NCI-H345 treated with DMSO at 0.1 percent for 48 hours (cell line): ENCODE results near the gene CTCFL.
"Not testable (repeated sequence)": the region's sequence is repeated elsewhere in the genome, so short reads cannot be mapped to it uniquely, and the experiment has no call there.

Experiments used
- DNase-seq: peaks from one replicate; lab custom pipeline; 2025; ENCODE audit not compliant: unreplicated experiment; lab: John Stamatoyannopoulos, UW

The CTCFL gene

DNA sequence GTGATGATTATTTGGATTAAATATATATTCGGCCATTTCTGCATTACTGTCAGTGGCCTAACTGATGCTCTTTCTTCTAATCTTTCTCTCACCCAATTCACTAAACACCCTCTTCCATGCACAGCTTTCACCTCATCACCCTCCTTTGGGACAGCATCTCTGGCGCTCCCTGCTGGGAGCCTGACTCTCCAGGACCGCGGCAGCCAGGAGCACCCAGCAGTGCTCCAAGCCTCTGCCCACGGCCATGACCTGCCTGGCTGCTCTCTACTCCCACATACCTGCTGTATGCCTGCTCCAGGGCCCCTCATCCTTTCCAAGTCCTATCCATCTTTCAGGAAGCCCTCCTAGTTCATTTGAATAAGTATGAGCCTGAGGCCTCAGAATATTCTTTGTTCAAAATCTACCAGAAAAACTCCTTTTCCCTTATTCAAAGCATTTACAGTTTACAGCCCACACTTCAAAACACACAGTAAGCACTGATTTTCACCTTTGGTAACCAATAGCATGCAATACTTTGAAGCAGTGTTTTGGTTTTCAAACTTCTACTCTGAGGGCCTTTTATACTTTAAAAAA, 15.2 kb downstream of the CTCFL start:
- no peak for DNase-seq

DNA sequence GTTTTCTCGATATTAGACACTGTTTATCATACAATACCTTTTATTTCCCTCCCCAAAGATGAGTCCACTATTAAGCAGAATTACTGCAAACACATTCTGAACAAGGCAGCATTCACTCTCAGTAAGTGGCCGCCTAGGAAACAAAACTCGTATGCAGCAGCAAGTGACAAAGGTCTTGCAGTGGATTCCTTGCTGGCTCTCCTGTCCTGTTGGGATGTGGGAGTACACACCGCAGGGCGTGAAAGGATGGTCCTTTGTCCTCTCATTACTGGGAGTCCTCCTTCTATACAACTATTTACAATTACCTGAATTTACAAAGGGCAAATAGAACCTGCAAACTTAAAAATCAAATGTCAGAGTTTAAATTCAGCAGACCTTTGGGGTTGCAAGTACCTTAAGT, 16.1 kb downstream of the CTCFL start:
- no peak for DNase-seq

DNA sequence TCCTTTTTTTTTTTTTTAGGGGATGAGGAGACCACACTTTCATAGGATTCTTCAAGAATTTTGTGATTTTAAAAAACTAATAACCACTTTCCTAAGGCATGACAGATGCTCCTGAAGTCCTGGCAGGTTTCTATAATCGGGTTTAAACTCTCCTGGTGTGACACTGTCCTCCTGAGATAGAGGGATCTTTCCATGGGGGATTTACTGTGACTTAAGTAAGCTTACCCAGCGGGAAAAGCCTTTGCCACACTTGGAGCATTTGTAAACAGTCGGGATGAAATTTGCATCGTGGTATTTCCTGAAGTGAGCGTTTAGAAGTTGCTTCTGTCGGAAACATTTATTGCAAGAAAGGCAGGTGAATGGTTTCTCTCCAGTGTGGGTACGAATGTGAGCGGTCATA, 16.6 kb downstream of the CTCFL start:
- DNase-seq, result no peak

DNA sequence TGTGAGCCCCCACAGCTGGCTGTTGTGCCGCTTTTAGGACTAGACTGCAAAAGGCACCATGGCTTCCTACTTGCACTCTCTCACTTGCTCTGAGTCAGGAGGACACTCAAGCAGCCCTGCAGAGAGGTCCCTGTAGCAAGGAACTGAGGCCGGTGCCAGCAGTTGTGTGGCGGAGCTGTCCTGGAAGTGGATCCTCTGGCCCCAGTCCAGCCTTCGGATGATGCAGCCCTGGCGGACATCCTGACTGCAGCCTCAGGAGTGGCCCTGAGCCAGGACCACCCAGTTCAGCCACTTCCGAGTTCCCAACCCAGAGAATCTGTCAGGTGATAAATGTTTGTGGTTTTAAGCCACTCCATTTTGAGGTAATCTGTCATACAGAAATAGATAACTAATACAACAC, 17.5 kb downstream of the CTCFL start:
- no peak for DNase-seq

DNA sequence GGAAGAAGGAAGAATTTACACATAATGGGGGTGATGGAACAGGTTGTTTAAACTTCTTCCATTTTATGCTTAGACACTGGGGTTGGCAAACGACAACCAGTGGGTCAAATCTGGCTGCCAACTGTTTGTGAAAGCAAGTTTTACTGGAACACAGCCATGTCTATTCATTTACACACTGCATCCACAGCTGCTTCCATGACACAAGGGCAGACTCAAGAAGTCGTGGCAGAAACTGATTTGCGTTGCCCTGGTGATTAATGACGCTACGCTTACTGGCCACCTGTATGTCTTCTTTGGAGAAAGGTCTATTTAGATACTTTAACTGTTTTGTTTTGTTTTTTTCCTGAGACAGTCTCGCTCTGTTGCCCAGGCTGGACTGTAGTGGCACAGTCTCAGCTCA, 19.0 kb downstream of the CTCFL start:
- peak; percentile 48 for DNase-seq

DNA sequence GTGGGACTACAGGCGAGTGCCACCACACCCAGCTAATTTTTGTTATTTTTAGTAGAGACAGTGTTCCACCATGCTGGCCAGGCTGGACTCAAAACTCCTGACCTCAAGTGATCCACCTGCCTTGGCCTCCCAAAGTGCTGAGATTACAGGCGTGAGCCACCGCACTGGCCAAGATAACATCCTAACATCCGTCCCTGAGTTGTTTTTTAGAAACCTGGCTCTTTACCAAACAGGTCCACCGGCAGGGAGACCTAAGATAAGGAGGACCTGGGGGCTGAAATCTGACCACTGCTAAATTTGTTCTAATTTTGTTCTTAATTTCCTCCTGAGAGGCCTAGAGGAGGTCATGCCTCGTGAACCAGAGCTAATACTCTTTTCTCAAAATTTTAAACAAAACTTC, 20.5 kb downstream of the CTCFL start:
- no peak for DNase-seq

DNA sequence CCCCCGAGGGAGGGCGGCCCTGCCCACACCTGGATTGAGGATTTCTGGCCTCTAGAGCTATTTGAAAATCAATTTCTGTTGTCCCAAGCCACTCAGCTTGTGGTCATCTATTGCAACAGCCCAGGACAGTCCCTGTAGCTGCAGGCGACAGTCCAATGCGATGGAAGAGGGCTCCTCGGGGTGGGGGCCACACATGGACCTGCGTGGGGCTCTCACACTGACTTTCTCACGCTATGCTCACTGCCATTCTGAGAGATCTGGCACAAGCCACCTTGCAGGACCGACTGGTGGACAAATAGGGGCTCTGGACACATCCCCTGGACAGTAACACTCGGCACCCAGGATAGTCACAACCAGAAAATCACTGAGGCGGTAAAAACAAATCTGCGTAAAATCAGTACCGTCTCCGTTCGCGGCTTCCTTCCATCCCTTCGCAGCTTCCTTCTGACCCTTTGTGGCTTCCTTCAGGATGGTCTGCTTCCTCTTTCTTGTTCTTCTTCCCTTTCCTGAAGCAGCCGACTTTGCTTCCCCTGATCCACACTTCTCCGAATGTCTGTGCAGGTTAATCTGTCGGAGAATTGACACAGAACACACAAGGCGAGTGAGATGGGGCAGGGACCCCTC, 21.8 kb downstream of the CTCFL start:
- DNase-seq, result no peak

DNA sequence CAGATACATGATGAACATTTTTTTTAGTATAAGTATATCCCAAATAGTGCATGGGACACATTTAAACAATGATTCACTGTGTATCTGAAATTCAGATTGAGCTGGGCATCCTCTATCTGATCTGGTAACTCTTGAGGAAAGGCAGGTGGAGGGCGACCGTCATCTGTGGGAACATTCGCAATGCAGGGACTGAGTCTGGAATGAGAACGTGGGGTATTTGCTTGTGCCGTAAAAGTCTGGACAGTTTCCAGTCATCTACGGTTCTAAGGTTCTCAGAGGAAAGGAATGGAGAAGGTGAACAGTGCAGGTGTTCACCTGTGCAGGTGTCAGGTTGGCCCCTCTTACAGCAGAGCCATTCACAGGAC, 22.6 kb downstream of the CTCFL start:
- DNase-seq, result no peak

DNA sequence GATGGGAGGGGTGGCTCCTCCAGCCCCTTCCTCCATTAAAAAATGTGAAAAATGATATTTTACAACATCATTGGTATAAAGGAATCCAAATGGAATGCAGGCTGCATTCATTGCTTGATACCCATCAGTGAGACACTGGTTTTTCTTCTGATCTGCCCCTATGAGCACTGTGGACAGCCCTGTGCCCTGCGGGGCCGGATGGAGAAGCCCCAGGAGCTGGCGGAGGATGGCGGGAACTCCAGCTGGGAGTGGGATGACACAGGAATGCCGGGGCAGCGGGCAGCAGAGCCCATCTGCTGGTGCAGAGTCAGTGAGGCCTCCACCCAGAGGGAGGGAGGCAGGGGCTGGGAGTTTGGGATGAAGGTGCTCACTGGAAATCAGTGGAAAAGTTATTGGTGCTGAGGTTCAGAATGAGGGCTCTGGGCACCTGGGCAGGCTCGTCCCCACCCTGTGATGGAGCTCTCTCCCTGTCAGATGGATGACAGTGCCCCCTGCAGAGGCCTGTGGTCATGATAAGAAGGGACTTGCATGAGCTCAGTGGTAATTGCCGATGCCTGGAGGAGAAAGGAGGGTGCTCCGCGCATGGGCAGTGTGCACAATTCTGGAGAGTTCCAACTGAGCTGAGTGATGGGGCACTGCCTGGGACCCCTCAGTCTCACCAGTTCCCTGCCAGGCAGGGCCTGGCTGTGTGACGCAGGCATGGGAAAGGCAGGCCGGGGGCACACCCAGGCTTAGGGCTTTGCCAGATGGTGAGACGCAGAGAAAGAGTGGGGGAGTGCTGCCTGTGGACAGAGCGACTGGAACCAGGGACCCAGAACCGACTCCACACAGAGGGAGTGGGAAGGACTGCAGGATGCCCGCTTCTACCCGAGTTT, 23.2 kb downstream of the CTCFL start:
- no peak for DNase-seq

DNA sequence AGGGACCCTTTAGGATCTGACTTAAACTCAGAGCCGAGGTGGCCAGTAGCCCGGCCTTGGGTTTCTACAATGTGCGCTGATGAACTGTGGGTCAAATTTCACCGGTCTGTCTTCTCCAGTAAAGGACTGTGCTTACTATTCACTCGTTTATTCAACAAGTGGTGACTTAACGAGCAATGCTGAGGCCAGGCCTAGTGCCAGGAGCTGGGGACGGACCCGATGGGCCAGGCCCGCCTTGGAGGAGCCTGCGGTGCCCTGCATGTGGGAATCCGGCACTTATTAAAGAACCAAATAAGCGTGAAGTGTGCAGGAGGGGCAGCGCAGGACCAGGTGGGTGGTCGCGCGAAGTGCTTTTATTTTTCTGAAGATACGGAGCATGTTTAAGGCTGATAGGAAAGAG, 24.0 kb downstream of the CTCFL start:
- no peak for DNase-seq

DNA sequence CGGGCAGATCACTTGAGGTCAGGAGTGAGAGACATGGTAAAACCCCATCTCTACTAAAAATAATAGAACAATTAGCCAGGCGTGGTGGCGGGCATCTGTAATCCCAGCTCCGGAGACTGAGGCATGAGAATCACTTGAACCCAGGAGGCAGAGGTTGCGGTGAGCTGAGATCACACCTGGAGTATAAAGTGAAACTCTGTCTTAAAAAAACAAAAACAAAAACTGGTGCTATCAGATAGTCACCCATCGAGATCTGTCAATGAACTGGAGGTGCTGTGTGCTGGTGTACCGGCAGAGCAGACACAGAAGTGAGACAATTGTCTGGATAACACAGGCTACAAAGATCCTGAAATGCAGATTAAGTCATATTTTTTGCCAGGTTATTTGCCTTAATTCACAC, 24.7 kb downstream of the CTCFL start:
- DNase-seq, result no peak

DNA sequence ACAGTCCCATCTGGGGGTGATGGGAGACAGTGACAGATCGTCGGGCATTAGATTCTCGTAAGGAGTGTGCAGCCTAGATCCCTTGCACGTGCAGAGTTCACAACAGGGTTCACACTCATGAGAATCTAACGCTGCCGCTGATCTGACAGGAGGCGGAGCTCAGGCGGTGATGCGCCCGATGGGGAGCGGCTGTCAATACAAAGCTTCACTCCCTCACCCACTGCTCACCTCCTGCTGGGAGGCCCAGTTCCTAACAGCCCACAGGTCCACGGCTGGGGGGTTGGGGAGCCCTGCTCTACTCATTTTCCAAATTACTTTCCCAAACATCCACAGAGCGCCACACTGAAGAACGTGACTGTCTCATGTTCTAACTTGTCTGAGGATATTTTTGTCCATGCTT, 25.3 kb downstream of the CTCFL start:
- peak; percentile 17 for DNase-seq

DNA sequence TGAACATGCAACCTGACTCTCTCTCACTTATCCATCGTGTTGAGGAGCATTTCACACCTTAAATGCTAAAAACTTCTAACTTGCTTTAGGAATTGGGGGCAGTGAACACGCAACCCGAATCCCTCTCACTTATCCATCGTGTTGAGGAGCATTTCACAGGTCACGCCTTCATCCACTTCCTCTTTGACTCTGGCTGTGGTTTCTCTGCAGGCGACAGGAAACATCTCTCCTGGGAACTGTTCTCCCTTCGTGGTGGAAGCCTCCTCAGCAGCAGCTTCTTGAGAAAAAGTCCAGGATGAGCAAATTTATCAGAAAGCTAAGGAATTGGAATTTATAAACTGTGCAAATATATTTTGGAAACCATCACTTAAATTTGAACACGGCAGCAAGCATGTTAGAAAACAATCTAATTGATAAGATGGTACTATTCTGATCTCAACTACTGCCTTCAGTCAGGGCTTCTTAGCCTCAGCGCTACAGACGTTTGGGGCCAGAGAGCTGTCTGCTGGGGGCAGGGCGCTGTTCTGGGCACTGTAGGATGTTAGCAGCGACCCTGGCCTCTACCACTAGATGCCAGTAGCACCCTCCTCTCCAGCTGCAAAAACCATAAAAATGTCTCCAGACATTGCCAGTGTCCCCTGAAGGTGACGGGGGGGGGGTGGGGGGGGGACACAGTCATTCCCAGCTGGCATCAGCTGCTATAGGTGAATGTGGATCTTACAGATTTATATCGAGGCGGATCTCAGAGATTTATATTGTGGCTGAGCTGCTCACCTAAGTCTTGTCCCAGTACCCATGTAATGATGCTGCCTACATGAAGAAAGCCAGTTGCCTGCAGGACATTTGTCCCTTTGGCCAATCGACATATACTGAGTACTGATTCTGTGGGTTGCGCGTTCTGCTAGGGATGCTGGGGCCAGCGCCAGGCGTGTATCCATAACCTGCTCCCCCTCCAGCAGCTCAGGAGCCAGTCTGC, 26.2 kb downstream of the CTCFL start:
- DNase-seq, result peak; percentile 22

DNA sequence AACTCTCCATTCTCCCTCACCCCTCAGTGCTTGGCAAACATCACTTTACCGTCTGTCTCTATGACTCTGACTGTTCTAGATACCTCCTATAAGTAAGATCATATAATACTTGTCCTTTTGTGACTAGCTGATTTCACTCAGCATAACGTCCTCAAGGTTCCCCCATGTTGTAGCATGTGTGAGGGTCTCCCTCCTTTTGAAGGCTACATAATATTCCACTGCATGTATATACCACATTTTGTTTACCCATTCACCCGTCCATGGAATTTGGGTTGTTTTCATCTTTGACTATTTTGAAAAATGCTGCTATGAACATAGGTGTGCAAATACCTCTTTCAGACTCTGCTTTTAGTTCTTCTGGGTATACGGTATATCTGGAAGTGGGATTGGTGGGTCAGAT, 28.3 kb downstream of the CTCFL start:
- DNase-seq, result no peak

DNA sequence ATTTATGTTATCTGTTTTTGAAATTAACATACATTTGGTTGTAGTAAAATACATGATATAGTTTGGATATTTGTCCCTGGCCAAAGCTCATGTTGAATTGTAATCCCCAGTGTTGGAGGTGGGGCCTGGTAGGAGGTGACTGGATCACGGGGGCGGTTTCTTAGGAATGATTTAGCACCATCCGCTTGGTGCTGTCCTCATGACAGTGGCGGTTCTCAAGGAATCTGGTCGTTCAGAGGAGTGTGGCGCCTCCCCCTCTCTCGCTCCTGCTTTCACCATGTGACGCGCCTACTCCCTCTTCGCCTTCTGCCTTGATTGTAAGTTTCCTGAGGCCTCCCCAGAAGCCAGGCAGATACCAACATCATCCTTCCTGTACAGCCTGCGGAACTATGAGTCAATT, 29.0 kb downstream of the CTCFL start:
- DNase-seq, result no peak

DNA sequence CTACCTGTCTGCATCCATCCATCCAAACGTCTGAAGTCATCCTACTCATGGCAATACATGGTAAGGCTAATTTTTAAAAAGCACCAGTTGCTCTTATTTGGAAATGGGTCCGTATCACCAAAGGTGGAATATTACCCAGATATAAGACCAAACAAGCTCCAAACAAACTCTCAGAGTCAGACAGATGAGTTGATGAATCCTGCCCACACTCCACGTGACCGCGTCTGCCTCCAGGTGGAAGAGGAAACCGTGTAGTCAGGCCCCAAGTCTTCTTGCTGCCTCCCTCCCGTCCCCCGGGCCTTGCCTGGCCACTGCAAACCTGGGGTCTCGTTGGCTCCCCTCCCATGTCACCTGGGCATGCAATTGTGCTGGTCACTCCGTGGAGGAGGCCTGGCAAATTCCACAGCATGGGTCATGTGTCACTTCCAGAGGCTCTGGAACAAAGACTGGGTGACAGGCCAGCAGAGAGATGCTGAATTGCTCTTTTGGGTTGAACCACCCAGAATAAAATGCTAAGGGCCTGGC, 31.8 kb downstream of the CTCFL start:
- no peak for DNase-seq

DNA sequence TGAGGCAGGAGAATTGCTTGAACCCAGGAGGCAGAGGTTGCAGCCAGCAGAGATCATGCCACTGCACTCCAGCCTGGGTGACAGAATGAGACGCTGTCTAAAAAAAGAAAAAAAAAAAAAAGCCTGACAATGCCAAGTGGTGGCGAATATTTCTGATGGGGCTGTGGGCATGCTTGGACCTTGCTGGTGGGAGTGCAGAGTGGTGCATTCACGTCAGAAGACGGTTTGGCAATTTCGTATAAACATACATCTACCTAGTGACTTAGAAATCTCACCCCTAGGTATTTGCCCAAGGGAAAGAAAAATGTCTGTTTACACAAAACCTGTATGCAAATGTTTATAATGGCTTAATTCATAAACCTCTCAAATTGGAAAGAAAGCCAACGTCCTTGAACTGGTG, 33.6 kb downstream of the CTCFL start:
- DNase-seq, result no peak

DNA sequence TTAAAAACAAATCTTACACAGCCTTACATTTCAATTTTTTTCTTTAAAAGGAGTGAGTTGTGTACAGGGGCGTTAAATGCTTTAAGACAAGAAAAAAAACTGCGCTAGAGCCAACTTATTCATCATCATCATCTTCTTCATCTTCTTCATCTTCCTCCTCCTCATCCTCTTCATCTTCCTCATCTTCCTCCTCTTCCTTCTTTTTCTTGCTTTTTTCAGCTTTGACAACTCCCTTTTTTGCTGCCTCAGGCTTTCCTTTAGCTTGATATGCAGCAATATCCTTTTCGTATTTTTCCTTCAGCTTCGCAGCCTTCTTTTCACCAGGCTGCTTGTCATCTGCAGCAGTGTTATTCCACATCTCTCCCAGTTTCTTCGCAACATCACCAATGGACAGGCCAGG, 36.7 kb downstream of the CTCFL start:
- not testable (repeated sequence) for DNase-seq

DNA sequence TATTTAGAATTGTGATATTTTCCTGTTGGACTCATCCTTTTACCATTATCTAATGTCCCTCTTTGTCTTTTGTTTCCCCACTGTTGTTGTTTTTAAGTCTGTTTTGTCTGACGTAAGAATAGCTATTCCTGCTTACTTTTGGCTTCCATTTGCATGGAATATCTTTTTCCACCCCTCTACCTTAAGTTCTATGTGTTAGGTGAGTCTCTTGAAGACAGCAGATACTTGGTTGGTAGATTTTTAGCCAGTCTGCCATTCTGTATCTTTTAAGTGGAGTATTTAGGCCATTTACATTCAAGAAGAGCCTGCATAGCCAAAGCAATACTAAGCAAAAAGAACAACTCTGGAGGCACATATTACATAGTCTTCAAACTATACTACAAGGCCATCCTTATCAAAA, 39.2 kb downstream of the CTCFL start:
- DNase-seq, result no peak

DNA sequence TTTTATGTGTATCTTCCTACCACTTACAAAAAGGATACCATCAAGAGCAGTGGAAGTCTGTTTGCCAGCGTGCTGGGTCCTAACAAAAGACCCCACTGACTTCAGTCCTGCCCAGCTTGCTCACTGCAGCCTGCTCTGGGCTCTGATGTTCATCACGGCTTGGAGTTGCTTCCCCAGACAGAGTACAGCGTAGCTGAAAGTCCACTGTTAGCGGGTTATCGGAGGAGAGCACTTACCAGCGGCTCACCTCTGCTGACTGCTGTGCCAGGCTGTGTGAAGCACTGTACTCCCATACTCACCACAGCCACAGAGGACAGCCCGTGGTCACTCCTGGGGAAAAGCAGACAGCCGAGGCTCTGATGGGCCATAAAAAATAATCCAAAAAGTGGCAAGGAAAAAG, 40.2 kb downstream of the CTCFL start:
- no peak for DNase-seq
